GM23338 (cell line): ENCODE data around the gene SH2D6.

Source experiments
- CREB1 ChIP-seq: fragments of 250-450 bp; sonication (Bioruptor Pico); IDR thresholded peaks from 2 replicates; pipeline ENCODE4 v1.5.0; 2020; ENCODE audit warnings: low read depth, mild to moderate bottlenecking, moderate library complexity
- CTCF ChIP-seq, 2 experiments: fragments of 200-600 bp in 1 of 2; sonication (generic) in 1 of 2; conservative IDR thresholded peaks; 2 replicates each; pipeline versions ENCODE4 v1.5.1 to v1.6.1; 2016 to 2017; ENCODE audit warnings: antibody characterized with exemption in 2 of 2, low read depth in 2 of 2, mild to moderate bottlenecking in 2 of 2, moderate library complexity in 1 of 2
- EZH2 ChIP-seq: fragments of 200-600 bp; sonication (generic); IDR thresholded peaks from one replicate; pipeline ENCODE4 v1.8.0; 2017; ENCODE audit warnings: antibody characterized with exemption, mild to moderate bottlenecking, low read depth; ENCODE audit not compliant: unreplicated experiment
- EZH2phosphoT487 ChIP-seq: fragments of 200-600 bp; sonication (generic); IDR thresholded peaks from one replicate; pipeline ENCODE4 v1.8.1; 2018; ENCODE audit warnings: antibody characterized with exemption; ENCODE audit not compliant: unreplicated experiment
- POLR2AphosphoS5 ChIP-seq: IDR thresholded peaks from 2 replicates; pipeline ENCODE4 v1.6.1; 2016; ENCODE audit warnings: antibody characterized with exemption, low read depth

- TF ChIP-seq CTCF (conservative IDR thresholded peaks at IDR 0.05; ENCODE audit: low read depth in 2 of 2), result no peak
- TF ChIP-seq EZH2, result no peak
- no peak for TF ChIP-seq POLR2AphosphoS5
- TF ChIP-seq EZH2phosphoT487, result no peak
- no peak for TF ChIP-seq CREB1 (CRISPR knock-in tag)
Measured at GRCh38 chr2:85411405-85411748, 7.1 kb upstream of the SH2D6 start.
